Measurements from ENCODE around the gene EPHA7.
A peak's percentile ranks its signal among the peaks of the same experiment; 100 is the strongest.

EPHA7 gene

GRCh38 chr6:93337772-93338394, 81.5 kb downstream of the EPHA7 start:
- peaks cover 9% of the 10 kb centered on the region for H3K4me1 ChIP-seq (ENCODE audit: insufficient read depth, low read length)
- H2AFZ ChIP-seq (ENCODE audit: low read depth, low read length) = peak overlapping the region; percentile 51
- no peaks in the 10 kb centered on the region for H3K9me3 ChIP-seq (ENCODE audit: low read length)
- H3K4me3 ChIP-seq (ENCODE audit: low read length) = no peak overlapping the region
- H3K27me3 ChIP-seq (ENCODE audit: insufficient read depth, low read length) = no peaks in the 10 kb centered on the region
- no peaks in the 10 kb centered on the region for H3K36me3 ChIP-seq (ENCODE audit: insufficient read depth, low read length)

GRCh38 chr6:93337014-93337413, 82.3 kb downstream of the EPHA7 start:
- Histone ChIP-seq H2AFZ (ENCODE audit: low read depth, low read length) (no peak overlapping the region), H3K4me3 (ENCODE audit: low read length) (no peak overlapping the region), H3K4me1 (ENCODE audit: insufficient read depth, low read length) (peaks cover 9% of the 10 kb centered on the region), H3K9me3 (ENCODE audit: low read length) (no peaks in the 10 kb centered on the region), H3K27me3 (ENCODE audit: insufficient read depth, low read length) (no peaks in the 10 kb centered on the region), H3K36me3 (ENCODE audit: insufficient read depth, low read length) (no peaks in the 10 kb centered on the region)

GRCh38 chr6:93329301-93330000, 89.9 kb downstream of the EPHA7 start:
- Histone ChIP-seq H2AFZ (ENCODE audit: low read depth, low read length) (no peak overlapping the region), H3K27me3 (ENCODE audit: insufficient read depth, low read length) (no peaks in the 10 kb centered on the region), H3K9me3 (ENCODE audit: low read length) (no peaks in the 10 kb centered on the region), H3K4me1 (ENCODE audit: insufficient read depth, low read length) (no peaks in the 10 kb centered on the region), H3K4me3 (ENCODE audit: low read length) (no peak overlapping the region), H3K36me3 (ENCODE audit: insufficient read depth, low read length) (no peaks in the 10 kb centered on the region)

GRCh38 chr6:93327857-93328256, 91.5 kb downstream of the EPHA7 start:
- Histone ChIP-seq H3K9me3 (ENCODE audit: low read length) (no peaks in the 10 kb centered on the region), H3K36me3 (ENCODE audit: insufficient read depth, low read length) (no peaks in the 10 kb centered on the region), H2AFZ (ENCODE audit: low read depth, low read length) (no peak overlapping the region), H3K4me1 (ENCODE audit: insufficient read depth, low read length) (no peaks in the 10 kb centered on the region), H3K4me3 (ENCODE audit: low read length) (no peak overlapping the region), H3K27me3 (ENCODE audit: insufficient read depth, low read length) (no peaks in the 10 kb centered on the region)

GRCh38 chr6:93325761-93326160, 93.6 kb downstream of the EPHA7 start:
- no peaks in the 10 kb centered on the region for H3K9me3 ChIP-seq (ENCODE audit: low read length)
- H3K36me3 ChIP-seq (ENCODE audit: insufficient read depth, low read length) = no peaks in the 10 kb centered on the region
- no peak overlapping the region for H2AFZ ChIP-seq (ENCODE audit: low read depth, low read length)
- no peak overlapping the region for H3K4me3 ChIP-seq (ENCODE audit: low read length)
- no peaks in the 10 kb centered on the region for H3K27me3 ChIP-seq (ENCODE audit: insufficient read depth, low read length)
- no peaks in the 10 kb centered on the region for H3K4me1 ChIP-seq (ENCODE audit: insufficient read depth, low read length)

GRCh38 chr6:93323630-93324029, 95.7 kb downstream of the EPHA7 start:
- H3K27me3 ChIP-seq (ENCODE audit: insufficient read depth, low read length) = no peaks in the 10 kb centered on the region
- H3K4me3 ChIP-seq (ENCODE audit: low read length) = no peak overlapping the region
- no peak overlapping the region for H2AFZ ChIP-seq (ENCODE audit: low read depth, low read length)
- no peaks in the 10 kb centered on the region for H3K36me3 ChIP-seq (ENCODE audit: insufficient read depth, low read length)
- H3K4me1 ChIP-seq (ENCODE audit: insufficient read depth, low read length) = no peaks in the 10 kb centered on the region
- no peaks in the 10 kb centered on the region for H3K9me3 ChIP-seq (ENCODE audit: low read length)

GRCh38 chr6:93322651-93323050, 96.7 kb downstream of the EPHA7 start:
- H3K9me3 ChIP-seq (ENCODE audit: low read length) = no peaks in the 10 kb centered on the region
- H3K4me3 ChIP-seq (ENCODE audit: low read length) = no peak overlapping the region
- H3K27me3 ChIP-seq (ENCODE audit: insufficient read depth, low read length) = no peaks in the 10 kb centered on the region
- no peaks in the 10 kb centered on the region for H3K4me1 ChIP-seq (ENCODE audit: insufficient read depth, low read length)
- no peaks in the 10 kb centered on the region for H3K36me3 ChIP-seq (ENCODE audit: insufficient read depth, low read length)
- no peak overlapping the region for H2AFZ ChIP-seq (ENCODE audit: low read depth, low read length)

GRCh38 chr6:93319304-93319703, 100.1 kb downstream of the EPHA7 start:
- Histone ChIP-seq H2AFZ (ENCODE audit: low read depth, low read length) (no peak overlapping the region), H3K4me3 (ENCODE audit: low read length) (no peak overlapping the region), H3K27me3 (ENCODE audit: insufficient read depth, low read length) (no peaks in the 10 kb centered on the region), H3K9me3 (ENCODE audit: low read length) (no peaks in the 10 kb centered on the region), H3K36me3 (ENCODE audit: insufficient read depth, low read length) (no peaks in the 10 kb centered on the region), H3K4me1 (ENCODE audit: insufficient read depth, low read length) (no peaks in the 10 kb centered on the region)

GRCh38 chr6:93318121-93318520, 101.2 kb downstream of the EPHA7 start:
- no peak overlapping the region for H2AFZ ChIP-seq (ENCODE audit: low read depth, low read length)
- H3K36me3 ChIP-seq (ENCODE audit: insufficient read depth, low read length) = no peaks in the 10 kb centered on the region
- H3K27me3 ChIP-seq (ENCODE audit: insufficient read depth, low read length) = no peaks in the 10 kb centered on the region
- H3K4me3 ChIP-seq (ENCODE audit: low read length) = no peak overlapping the region
- no peaks in the 10 kb centered on the region for H3K4me1 ChIP-seq (ENCODE audit: insufficient read depth, low read length)
- H3K9me3 ChIP-seq (ENCODE audit: low read length) = no peaks in the 10 kb centered on the region

GRCh38 chr6:93317592-93317991, 101.8 kb downstream of the EPHA7 start:
- Histone ChIP-seq H3K36me3 (ENCODE audit: insufficient read depth, low read length) (no peaks in the 10 kb centered on the region), H3K4me3 (ENCODE audit: low read length) (no peak overlapping the region), H3K27me3 (ENCODE audit: insufficient read depth, low read length) (no peaks in the 10 kb centered on the region), H3K9me3 (ENCODE audit: low read length) (no peaks in the 10 kb centered on the region), H3K4me1 (ENCODE audit: insufficient read depth, low read length) (no peaks in the 10 kb centered on the region), H2AFZ (ENCODE audit: low read depth, low read length) (no peak overlapping the region)

- no peaks in the 10 kb centered on the region for H3K36me3 ChIP-seq (ENCODE audit: insufficient read depth, low read length)
- H3K4me3 ChIP-seq (ENCODE audit: low read length) = no peak overlapping the region
- H3K9me3 ChIP-seq (ENCODE audit: low read length) = no peaks in the 10 kb centered on the region
- no peaks in the 10 kb centered on the region for H3K4me1 ChIP-seq (ENCODE audit: insufficient read depth, low read length)
- no peaks in the 10 kb centered on the region for H3K27me3 ChIP-seq (ENCODE audit: insufficient read depth, low read length)
- H2AFZ ChIP-seq (ENCODE audit: low read depth, low read length) = no peak overlapping the region
Measured at GRCh38 chr6:93307505-93308409, 111.6 kb downstream of the EPHA7 start.

- Histone ChIP-seq H3K36me3 (ENCODE audit: insufficient read depth, low read length) (no peaks in the 10 kb centered on the region), H3K4me1 (ENCODE audit: insufficient read depth, low read length) (no peaks in the 10 kb centered on the region), H3K9me3 (ENCODE audit: low read length) (no peaks in the 10 kb centered on the region), H3K27me3 (ENCODE audit: insufficient read depth, low read length) (no peaks in the 10 kb centered on the region), H2AFZ (ENCODE audit: low read depth, low read length) (no peak overlapping the region), H3K4me3 (ENCODE audit: low read length) (no peak overlapping the region)
Measured at GRCh38 chr6:93305088-93305487, 114.3 kb downstream of the EPHA7 start.

- Histone ChIP-seq H2AFZ (ENCODE audit: low read depth, low read length) (no peak overlapping the region), H3K36me3 (ENCODE audit: insufficient read depth, low read length) (no peaks in the 10 kb centered on the region), H3K9me3 (ENCODE audit: low read length) (no peaks in the 10 kb centered on the region), H3K4me1 (ENCODE audit: insufficient read depth, low read length) (no peaks in the 10 kb centered on the region), H3K27me3 (ENCODE audit: insufficient read depth, low read length) (no peaks in the 10 kb centered on the region), H3K4me3 (ENCODE audit: low read length) (no peak overlapping the region)
Measured at GRCh38 chr6:93304505-93304904, 114.9 kb downstream of the EPHA7 start.

Data from neuron (in vitro differentiated cells).